Left ventricle myocardium inferior (tissue), 1 donor: ENCODE measurements around the gene BICC1. TPM values are rescaled to one million over a fixed set of nuclear protein-coding genes. Genes with fewer than 3 reads are reported as not detected.
A peak's percentile ranks its signal among the peaks of the same experiment; 100 is the strongest.

Experiments used
- DNase-seq: peaks from one replicate; pipeline ENCODE4 v3.0.0-alpha.2; 2020
- H3K27ac ChIP-seq: fragments of 200-600 bp; replicated peaks from 2 replicates; pipeline ENCODE4 v1.8.0; 2021
- H3K27me3 ChIP-seq: fragments of 200-600 bp; 2 replicates; pipeline ENCODE4 v1.8.0; 2021; ENCODE audit warnings: low read depth
- H3K36me3 ChIP-seq: fragments of 200-600 bp; 2 replicates; pipeline ENCODE4 v1.8.0; 2021
- H3K4me1 ChIP-seq: fragments of 200-600 bp; 2 replicates; pipeline ENCODE4 v1.8.0; 2021
- H3K4me3 ChIP-seq: fragments of 200-600 bp; 2 replicates; pipeline ENCODE4 v1.8.0; 2021; ENCODE audit warnings: mild to moderate bottlenecking, moderate library complexity
- H3K9me3 ChIP-seq: fragments of 200-600 bp; replicated peaks from 2 replicates; pipeline ENCODE4 v1.8.0; 2021
- intact Hi-C: fragments of 100-400 bp; cut with micrococcal nuclease; formaldehyde crosslinking; loops from one replicate; pipeline ENCODE4 v1.11.0; 2022
- total RNA-seq: library from RNA; stranded (reverse); fragmentation: NEBNext Ultra II Directional; extraction: Animal tissue kit (Norgen Biotek cat#: 25700); gene quantifications from one replicate; pipeline ENCODE4 v1.2.1, GENCODE V29; 2021
- TF ChIP-seq, protein P1 (sequence below): fragments of 200-600 bp; IDR thresholded peaks from 2 replicates; pipeline ENCODE4 v1.8.0; 2021; ENCODE audit warnings: antibody characterized with exemption, mild to moderate bottlenecking, borderline replicate concordance
- donor health status: DM: no; HTN: yes; CAD: no; lungs with severe emphysema.

Gene BICC1
- total RNA-seq, 1 donor from 2014 or later, result 5.7 TPM

- intact Hi-C loops, result loop anchor here (10.0 kb wide), 1 partner anchor 439 kb away; no protein-coding TSS in a partner anchor
- Histone ChIP-seq H3K4me1 (peaks cover 23% of the 10 kb centered on the region), H3K9me3 (no peaks in the 10 kb centered on the region), H3K27me3 (no peaks in the 10 kb centered on the region), H3K27ac (no peak overlapping the region), H3K36me3 (no peaks in the 10 kb centered on the region), H3K4me3 (no peak overlapping the region)
- no peak for DNase-seq
- TF ChIP-seq, protein P1, sequence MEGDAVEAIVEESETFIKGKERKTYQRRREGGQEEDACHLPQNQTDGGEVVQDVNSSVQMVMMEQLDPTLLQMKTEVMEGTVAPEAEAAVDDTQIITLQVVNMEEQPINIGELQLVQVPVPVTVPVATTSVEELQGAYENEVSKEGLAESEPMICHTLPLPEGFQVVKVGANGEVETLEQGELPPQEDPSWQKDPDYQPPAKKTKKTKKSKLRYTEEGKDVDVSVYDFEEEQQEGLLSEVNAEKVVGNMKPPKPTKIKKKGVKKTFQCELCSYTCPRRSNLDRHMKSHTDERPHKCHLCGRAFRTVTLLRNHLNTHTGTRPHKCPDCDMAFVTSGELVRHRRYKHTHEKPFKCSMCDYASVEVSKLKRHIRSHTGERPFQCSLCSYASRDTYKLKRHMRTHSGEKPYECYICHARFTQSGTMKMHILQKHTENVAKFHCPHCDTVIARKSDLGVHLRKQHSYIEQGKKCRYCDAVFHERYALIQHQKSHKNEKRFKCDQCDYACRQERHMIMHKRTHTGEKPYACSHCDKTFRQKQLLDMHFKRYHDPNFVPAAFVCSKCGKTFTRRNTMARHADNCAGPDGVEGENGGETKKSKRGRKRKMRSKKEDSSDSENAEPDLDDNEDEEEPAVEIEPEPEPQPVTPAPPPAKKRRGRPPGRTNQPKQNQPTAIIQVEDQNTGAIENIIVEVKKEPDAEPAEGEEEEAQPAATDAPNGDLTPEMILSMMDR, result no peak
Measured at GRCh38 chr10:58785354-58785753, 272.7 kb downstream of the BICC1 start.

GRCh38 chr10:58791137-58791536 lies 278.5 kb downstream of the BICC1 start:
- Histone ChIP-seq H3K27me3 (no peaks in the 10 kb centered on the region), H3K4me1 (no peaks in the 10 kb centered on the region), H3K4me3 (no peak overlapping the region), H3K36me3 (no peaks in the 10 kb centered on the region), H3K27ac (peak overlapping the region; percentile 36), H3K9me3 (no peaks in the 10 kb centered on the region)
- intact Hi-C loops, result no loop called here
- DNase-seq, result no peak
- TF ChIP-seq, protein P1, result no peak

DNA sequence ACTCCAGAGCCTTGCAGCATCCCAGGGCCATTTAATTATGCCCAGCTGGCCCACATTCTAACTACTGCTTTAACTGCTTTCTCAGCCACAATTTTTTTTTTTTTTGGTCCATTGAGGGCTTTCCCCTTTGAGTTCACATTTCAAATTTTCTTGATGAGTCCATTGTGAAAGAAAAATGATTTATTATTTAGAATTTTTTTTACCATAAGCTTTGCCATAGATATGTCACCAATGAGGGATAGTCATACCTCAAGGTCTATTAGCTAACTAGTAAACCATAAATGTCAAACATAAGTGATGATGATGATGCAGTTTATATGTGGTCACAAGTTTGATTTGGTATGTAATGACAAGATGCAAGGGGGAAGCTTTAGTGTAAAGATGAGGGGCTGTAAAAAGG lies 282.9 kb downstream of the BICC1 start:
- Histone ChIP-seq H3K36me3 (no peaks in the 10 kb centered on the region), H3K9me3 (no peaks in the 10 kb centered on the region), H3K4me1 (peaks cover 8% of the 10 kb centered on the region), H3K4me3 (no peak overlapping the region), H3K27me3 (no peaks in the 10 kb centered on the region), H3K27ac (no peak overlapping the region)
- TF ChIP-seq, protein P1, result no peak
- intact Hi-C loops, result no loop called here
- no peak for DNase-seq

DNA sequence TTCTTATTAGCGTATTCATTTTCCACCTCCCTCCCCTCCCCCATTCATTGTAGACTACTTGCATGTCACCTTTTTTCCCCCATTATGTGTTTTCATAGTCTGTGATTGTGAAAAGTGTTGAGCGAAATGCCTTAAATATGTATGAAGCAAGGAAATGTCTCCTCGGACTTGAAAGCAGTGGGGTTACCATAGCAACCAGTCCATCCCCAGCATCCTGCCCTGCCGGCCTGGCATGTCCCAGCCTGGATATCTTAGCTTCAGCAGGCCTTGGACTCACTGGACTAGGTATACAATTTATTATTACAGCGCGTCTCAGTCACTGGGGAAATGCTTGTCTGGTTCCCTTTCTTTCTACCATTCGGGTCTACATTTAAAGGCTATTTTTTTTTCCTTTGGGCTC lies 283.6 kb downstream of the BICC1 start:
- intact Hi-C loops, result no loop called here
- DNase-seq, result no peak
- no peaks in the 10 kb centered on the region for H3K27me3 ChIP-seq
- no peak overlapping the region for H3K27ac ChIP-seq
- H3K4me1 ChIP-seq, result peaks cover 8% of the 10 kb centered on the region
- no peaks in the 10 kb centered on the region for H3K9me3 ChIP-seq
- TF ChIP-seq, protein P1, result no peak
- H3K36me3 ChIP-seq, result no peaks in the 10 kb centered on the region
- H3K4me3 ChIP-seq, result no peak overlapping the region

DNA sequence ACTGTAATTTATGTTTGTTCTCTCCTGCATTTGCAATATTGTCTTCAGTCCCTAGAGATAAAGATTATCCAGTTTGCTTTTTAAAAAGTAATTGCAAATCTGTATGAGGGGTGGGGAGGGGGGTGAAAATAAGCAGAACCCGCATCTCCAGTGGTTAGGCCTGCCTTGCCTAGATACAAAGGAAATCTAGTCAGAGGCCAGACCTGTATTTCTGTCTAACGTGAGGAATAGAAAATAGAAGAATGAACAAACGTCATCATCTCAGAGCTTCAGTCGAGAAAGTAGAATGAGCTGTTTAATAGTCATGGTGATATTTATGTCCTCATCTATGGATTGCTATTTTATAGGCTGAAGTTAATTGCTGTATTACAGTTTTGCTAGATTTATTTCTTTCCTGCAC lies 284.2 kb downstream of the BICC1 start:
- Histone ChIP-seq H3K27me3 (no peaks in the 10 kb centered on the region), H3K4me1 (peaks cover 8% of the 10 kb centered on the region), H3K9me3 (no peaks in the 10 kb centered on the region), H3K27ac (no peak overlapping the region), H3K4me3 (no peak overlapping the region), H3K36me3 (no peaks in the 10 kb centered on the region)
- intact Hi-C loops, result no loop called here
- TF ChIP-seq, protein P1, result no peak
- DNase-seq, result no peak

DNA sequence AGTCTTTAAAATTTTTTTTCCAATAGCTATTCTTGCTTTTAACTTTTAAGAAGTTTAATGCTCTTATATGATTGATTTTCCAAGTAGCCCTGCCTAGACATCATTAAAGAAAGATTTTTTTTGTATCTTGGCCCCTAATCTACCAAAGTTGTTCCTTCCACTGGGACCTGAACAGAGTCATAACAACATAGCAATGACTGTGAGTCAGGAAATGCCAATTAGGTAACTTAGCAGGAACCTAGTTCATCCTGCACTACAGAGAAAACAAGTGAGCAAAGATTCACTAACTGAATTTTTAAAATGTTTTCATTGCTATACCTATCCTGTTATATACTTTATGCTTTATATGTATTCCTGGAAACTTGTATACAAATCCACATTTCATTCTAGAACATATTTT lies 284.7 kb downstream of the BICC1 start:
- Histone ChIP-seq H3K27ac (no peak overlapping the region), H3K36me3 (no peaks in the 10 kb centered on the region), H3K9me3 (no peaks in the 10 kb centered on the region), H3K4me1 (peaks cover 8% of the 10 kb centered on the region), H3K4me3 (no peak overlapping the region), H3K27me3 (no peaks in the 10 kb centered on the region)
- DNase-seq, result no peak
- TF ChIP-seq, protein P1, result no peak
- intact Hi-C loops, result no loop called here
